GM18517 (cell line): ENCODE data around the gene GABPA.
A peak's percentile ranks its signal among the peaks of the same experiment; 100 is the strongest.
"Not testable (repeated sequence)": the region's sequence is repeated elsewhere in the genome, so short reads cannot be mapped to it uniquely, and the experiment has no call there.

Experiments used
- ATAC-seq: cut with Tn5 transposase; IDR thresholded peaks from one replicate; pipeline ENCODE4 v1.9.1; 2021; ENCODE audit warnings: mild to moderate bottlenecking, moderate library complexity; ENCODE audit not compliant: unreplicated experiment

GABPA gene

GRCh38 chr21:25734904-25735645 lies at the start of gene GABPA, which contains the start of gene ATP5PF:
GABPA (plus strand) TSS chr21:25734972; CDS start chr21:25741599, 6,627 bp downstream.
ATP5PF (minus strand) TSS chr21:25734904; CDS start chr21:25729794, 5,110 bp downstream.
- peak; percentile 89 for ATAC-seq

GRCh38 chr21:25687787-25688186 lies 47.0 kb upstream of the GABPA start:
- no peak for ATAC-seq

DNA sequence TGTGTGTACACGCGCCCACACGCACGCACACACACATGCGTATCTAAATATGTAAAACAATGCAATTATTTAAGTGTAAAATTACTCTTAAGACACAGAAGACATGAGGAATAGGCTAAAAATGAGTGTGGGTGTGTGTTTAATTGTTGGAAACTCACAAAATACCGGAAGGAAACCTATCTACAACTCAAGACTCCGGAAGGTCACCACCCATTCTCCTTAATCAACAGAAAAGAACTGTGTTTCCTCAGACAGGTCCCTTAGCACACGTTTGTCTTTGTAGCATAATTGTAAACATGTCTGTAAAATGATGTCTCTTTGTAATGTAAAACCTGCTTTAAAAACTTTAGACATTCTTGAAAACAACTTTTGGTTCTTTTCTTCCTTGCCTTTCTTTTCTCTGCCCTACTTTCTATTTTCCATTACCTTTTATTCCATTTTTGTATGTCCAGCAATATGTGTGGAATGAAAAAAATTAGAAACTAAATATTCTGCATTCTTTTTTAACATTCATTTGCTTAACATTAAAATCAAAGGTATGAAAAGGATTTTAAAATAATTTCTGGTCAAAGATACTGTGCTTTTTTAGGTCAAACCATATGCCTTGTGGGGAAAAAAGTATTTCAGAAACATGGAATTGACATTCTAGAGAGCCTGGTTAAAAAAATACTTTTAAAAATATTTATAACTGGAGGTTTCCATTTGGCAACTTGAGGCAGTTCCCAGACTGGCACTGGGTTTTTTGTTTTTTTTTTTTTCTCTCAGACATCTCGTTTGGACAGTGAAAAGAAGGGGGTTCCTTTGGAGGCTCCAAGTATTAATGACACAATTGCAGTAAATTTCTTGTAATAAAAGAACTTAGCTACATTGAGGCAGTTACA lies 46.3 kb upstream of the GABPA start:
- ATAC-seq: no peak

DNA sequence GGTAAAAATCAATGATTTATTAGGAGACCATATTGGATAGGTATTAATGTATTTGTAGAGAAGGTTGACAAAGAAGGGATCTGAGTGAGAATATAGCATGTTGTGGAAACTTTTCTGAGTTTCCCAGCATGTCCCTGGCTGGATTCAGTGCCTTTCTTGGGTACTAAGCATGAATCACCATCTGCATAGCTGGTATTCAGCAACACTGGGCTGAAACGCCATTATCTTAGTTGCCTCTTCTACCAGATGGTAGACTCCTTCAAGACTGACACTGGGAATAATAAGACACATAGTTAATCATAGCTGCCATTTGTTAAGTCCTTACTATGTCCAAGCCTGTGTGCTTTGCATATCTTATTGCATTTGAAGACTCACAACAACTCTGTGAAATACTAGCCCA lies 45.5 kb upstream of the GABPA start:
- ATAC-seq: no peak

DNA sequence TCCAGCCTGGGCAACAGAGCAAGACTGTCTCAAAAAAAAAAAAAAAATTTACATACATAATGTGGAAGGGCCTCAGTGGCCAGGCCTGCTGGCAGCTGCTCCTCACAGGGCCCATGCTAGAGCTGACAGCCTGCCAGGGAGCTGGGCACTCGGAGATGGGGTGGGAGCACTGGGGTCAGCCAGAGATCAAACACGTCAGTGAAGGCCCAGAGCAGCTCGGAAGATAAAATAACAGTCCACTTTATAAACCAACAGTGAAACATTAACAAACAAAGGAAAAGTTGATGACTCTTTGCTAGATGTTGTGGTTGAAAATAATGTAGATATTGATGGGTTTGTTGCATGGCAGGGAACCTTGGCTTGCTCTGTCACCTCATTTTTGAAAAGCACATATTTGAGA lies 42.8 kb upstream of the GABPA start:
- ATAC-seq: no peak

- not testable (repeated sequence) for ATAC-seq
These were observed 39.3 kb upstream of the GABPA start for GRCh38 chr21:25695461-25695860.

GRCh38 chr21:25700741-25701140 lies 34.0 kb upstream of the GABPA start:
- ATAC-seq: no peak

DNA sequence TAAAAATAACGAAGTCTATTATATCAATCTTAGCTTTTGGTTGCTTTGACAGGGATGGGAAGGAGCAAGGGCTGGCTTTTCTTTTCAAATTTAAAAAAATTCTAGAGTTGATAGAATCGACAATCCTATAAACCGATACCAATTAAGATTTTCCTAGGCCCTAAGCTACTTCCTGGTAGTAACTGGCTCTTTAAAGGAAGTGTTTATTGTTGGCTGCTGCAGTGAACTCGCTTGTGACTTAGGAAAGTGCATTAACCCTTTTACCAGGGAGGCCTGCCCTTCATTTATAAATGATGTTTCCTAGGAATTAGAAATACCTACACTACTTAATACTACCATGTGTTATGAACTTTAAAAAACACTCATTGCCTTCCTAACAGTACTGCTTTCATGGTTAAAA lies 33.2 kb upstream of the GABPA start:
- no peak for ATAC-seq

DNA sequence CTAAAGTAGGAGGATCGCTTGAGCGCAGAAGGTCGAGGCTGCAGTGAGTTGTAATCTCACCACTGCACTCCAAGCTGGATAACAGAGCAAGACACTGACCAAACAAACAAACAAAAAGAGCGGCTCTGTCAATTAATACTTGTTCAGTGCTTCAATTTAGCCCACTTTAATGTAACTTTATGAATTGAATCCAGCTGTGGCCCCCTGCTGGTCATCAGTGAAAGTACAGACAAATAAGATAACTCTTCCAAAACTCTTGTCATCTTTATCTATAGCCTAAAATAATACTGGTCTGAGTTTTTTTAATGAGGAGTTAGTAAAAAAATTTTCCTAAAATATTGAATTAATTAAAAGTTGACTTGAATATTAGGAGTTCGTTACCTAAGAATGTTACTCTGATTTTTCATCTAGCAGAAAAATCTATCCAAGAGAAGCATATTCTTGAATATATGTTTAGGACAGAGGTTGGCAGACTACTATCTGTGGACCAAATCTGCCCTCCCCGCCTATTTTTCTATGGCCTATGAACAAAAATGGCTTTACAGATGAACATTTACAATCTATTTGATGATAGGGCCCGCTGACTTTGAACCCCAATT lies 26.2 kb upstream of the GABPA start:
- ATAC-seq: no peak

GRCh38 chr21:25709684-25710265 lies 25.0 kb upstream of the GABPA start:
- no peak for ATAC-seq

DNA sequence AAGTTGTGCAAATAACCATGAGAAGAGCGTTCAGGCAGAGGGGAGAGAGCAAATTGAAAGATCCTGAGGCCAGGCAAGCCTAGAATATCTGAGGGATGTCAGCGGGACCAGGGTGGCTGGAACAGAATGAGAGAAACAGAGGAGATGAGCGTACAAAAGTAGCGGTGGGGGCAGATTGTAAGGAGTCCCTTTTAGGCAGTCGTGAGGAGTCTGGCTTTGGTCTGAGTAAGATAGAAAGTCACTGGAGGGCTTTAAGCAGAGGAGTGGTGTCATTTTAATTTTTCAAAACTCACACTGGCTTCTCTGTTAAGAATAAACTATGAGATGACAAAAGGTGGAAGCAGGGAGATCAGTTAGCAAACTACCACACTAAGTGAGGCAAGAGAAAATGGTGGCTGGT lies 24.2 kb upstream of the GABPA start:
- ATAC-seq: no peak

- ATAC-seq: not testable (repeated sequence)
These were observed 20.7 kb upstream of the GABPA start for GRCh38 chr21:25714066-25714465.

DNA sequence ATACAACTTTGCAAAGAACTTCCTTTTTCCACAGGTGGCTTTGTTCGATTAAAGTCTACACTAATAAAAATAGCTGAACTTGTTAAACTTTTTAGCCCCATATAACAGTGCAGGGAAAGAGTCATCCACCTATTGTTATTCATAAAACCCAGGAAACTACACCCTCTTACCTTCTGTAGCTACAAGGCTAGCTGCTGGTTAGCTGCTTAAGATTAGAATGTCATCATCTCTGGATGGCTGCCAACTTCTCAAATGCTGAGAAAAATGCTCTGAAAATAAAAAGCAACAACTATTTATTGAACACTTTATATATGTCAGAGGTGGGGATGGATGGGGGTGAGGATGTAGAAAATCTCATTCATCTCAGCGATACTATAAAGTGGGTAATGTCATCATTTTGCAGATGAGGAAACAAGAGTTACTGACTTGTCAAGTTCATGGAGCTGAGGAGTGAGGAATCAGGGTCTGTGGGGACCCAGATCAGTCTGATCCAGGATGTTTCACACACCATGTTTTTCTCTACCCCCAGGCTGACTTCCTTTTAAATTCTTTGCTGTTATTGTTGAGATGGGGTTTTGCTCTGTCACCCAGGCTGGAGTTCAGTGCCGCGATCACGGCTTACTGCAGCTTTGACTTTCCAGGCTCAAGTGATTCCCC lies 17.2 kb upstream of the GABPA start:
- ATAC-seq: no peak

- ATAC-seq: no peak
These were observed 12.8 kb upstream of the GABPA start for GRCh38 chr21:25721987-25722386.

DNA sequence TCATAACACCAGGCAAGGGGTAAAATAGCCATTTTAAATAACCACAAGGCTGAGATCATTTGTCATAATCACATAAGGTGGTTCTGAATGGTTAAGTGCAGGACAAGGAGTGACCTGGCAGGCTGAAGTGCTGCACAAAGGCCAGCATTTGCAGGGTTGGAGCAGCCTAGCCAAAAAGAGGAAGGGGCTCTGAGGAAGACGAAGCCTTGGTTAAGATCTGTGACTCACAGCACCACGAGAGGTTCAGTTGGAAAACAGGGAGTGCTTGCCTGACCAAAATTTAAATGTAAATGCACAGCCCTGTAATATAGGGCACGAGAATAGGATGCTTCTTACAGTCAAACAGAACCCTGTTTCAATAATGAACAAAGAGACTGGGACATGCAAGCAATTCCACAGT lies 12.1 kb upstream of the GABPA start:
- ATAC-seq: no peak

DNA sequence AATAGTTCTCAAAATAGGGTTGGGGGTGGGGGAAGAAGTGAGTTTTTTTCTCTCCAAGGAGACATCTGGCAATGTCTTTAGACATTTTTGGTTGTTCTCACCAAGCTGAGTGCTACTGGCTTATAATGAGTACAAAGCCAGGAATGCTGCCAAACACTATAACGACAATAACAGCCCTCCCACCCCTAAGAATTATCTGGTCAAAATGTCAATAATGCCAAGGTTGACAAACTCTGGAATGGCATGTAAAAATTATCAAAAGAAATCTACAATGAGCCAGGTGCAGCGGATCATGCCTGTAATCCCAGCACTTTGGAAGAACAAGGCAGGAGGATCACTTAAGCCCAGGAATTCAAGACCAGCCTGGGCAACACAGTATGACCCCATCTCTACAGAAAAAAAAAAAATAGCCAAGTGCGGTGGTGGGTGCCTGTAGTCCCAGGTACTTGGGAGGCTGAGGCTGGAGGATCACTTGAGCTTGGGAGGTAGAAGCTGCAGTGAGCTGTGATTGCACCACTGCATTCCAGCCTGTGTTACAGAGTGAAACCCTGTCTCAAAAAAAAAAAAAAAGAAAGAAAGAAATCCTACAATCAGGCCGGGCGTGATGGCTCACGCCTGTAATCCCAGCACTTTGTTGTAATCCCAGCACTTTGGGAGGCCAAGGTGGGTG lies 2.5 kb upstream of the GABPA start:
- no peak for ATAC-seq

DNA sequence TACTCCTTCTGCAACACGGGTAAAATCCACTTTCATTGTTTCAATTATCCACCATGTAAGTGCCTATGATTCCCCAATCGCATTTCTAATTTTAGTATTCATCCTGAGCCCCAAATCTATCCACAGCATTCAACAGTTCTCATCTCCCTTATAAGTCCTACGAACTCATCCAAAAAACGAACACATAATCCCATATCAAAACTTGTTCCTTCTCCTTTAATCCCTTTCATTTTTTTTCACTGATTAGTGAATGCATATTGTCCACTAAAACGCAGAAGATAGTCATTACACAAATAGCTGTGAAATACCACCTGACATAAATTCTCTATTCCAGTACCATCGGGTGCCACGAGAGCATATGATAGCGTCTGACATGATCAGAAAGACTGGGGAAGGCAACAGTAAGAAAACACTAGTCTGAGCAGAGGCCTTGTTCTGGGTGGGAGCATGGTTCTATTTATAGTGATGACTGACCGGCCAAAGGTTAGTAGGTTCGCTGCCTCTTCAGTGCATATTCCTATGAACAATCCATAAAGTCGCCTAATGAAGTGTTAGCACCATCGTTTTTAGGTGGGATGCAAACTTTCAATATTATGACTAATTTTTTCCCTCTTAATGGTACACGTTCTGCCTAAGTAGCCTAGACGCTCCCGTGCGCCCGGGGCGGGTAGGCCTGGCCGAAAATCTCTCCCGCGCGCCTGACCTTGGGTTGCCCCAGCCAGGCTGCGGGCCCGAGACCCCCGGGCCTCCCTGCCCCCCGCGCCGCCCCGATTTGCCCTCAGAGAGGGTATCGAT lies 716 bp upstream of the GABPA start:
- ATAC-seq: peak; percentile 23

DNA sequence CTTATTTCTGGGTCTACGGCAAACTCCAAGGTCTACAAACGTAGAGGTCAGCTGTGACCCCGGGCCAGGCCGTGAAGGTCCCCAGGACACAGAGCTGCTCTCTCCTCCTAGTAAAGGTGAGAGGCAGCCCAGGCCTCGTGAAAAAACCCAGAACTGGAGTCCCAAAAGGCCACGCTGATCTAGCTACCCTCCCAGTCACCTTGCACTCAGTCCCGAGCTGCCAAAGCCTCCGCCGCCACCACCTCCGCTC lies 193 bp upstream of the GABPA start:
- ATAC-seq: peak; percentile 6
